GM23338 (cell line): ENCODE measurements around the gene RSPO3. TPM values are rescaled to one million over a fixed set of nuclear protein-coding genes. Genes with fewer than 3 reads are reported as not detected.

Experiments
- ATAC-seq: fragments of 200-7000 bp; cut with Tn5 transposase; 3 replicates; pipeline ENCODE4 v1.9.1; 2020
- DNase-seq: peaks from one replicate; pipeline ENCODE4 v3.0.0-alpha.2; 2015; ENCODE audit warnings: low spot score
- H2AFZ ChIP-seq: fragments of 200-600 bp; sonication (generic); 2 replicates; pipeline ENCODE4 v1.8.0; 2016; ENCODE audit warnings: antibody characterized with exemption, mild to moderate bottlenecking, moderate library complexity
- H3F3A ChIP-seq: fragments of 200-600 bp; sonication (generic); replicated peaks from 2 replicates; pipeline ENCODE4 v1.8.0; 2017; ENCODE audit warnings: antibody characterized with exemption, mixed run types, low read depth
- H3K27ac ChIP-seq: fragments of 200-600 bp; sonication (generic); 2 replicates; pipeline ENCODE4 v1.6.1; 2016; ENCODE audit warnings: low read depth
- H3K27me3 ChIP-seq: fragments of 200-600 bp; sonication (generic); 2 replicates; pipeline ENCODE4 v1.8.0; 2016; ENCODE audit warnings: mild to moderate bottlenecking, mixed run types, moderate library complexity; ENCODE audit not compliant: insufficient read depth
- H3K36me3 ChIP-seq: fragments of 200-600 bp; sonication (generic); 2 replicates; pipeline ENCODE4 v1.8.0; 2016; ENCODE audit warnings: mild to moderate bottlenecking; ENCODE audit not compliant: insufficient read depth
- H3K4me1 ChIP-seq: fragments of 200-600 bp; sonication (generic); 2 replicates; pipeline ENCODE4 v1.8.0; 2016; ENCODE audit warnings: mild to moderate bottlenecking, moderate library complexity; ENCODE audit not compliant: insufficient read depth
- H3K4me2 ChIP-seq: fragments of 200-600 bp; sonication (generic); 2 replicates; pipeline ENCODE4 v1.7.1; 2017; ENCODE audit warnings: mixed run types
- H3K4me3 ChIP-seq: fragments of 200-600 bp; sonication (generic); 2 replicates; pipeline ENCODE4 v1.6.1; 2016; ENCODE audit warnings: mixed run types
- H3K79me2 ChIP-seq: fragments of 200-600 bp; sonication (generic); replicated peaks from 2 replicates; pipeline ENCODE4 v1.8.0; 2017; ENCODE audit warnings: mild to moderate bottlenecking; ENCODE audit not compliant: insufficient read depth
- H3K9me2 ChIP-seq: fragments of 200-600 bp; sonication (generic); 2 replicates; pipeline ENCODE4 v1.8.0; 2017; ENCODE audit not compliant: insufficient read depth
- H4K20me1 ChIP-seq: fragments of 200-600 bp; sonication (generic); replicated peaks from 2 replicates; pipeline ENCODE4 v1.8.0; 2017; ENCODE audit warnings: mild to moderate bottlenecking; ENCODE audit not compliant: insufficient read depth
- H3K27ac Mint-ChIP-seq: 2 replicates; pipeline ENCODE4 v1.8.0; 2020; ENCODE audit warnings: inconsistent platforms, mild to moderate bottlenecking, moderate library complexity, mixed read lengths
- H3K27me3 Mint-ChIP-seq: 3 replicates; pipeline ENCODE4 v1.8.0; 2022; ENCODE audit warnings: low read depth, mild to moderate bottlenecking, moderate library complexity, mixed read lengths, inconsistent platforms; ENCODE audit not compliant: insufficient read depth, poor library complexity
- H3K36me3 Mint-ChIP-seq: 3 replicates; pipeline ENCODE4 v1.8.0; 2021; ENCODE audit warnings: low read depth, mild to moderate bottlenecking, inconsistent platforms, moderate library complexity, mixed read lengths
- H3K4me1 Mint-ChIP-seq: 3 replicates; pipeline ENCODE4 v1.8.0; 2020; ENCODE audit warnings: mild to moderate bottlenecking, inconsistent platforms, mixed read lengths
- H3K4me3 Mint-ChIP-seq: 3 replicates; pipeline ENCODE4 v1.8.0; 2021; ENCODE audit warnings: moderate library complexity, mild to moderate bottlenecking, inconsistent platforms, mixed read lengths
- H3K9me3 Mint-ChIP-seq: 3 replicates; pipeline ENCODE4 v1.8.0; 2020; ENCODE audit warnings: moderate library complexity, mild to moderate bottlenecking, inconsistent platforms, mixed read lengths
- CREB1 ChIP-seq: fragments of 250-450 bp; sonication (Bioruptor Pico); IDR thresholded peaks from 2 replicates; pipeline ENCODE4 v1.5.0; 2020; ENCODE audit warnings: low read depth, mild to moderate bottlenecking, moderate library complexity
- ETS1 ChIP-seq: IDR thresholded peaks from 2 replicates; pipeline ENCODE4 v1.6.1; 2016; ENCODE audit warnings: antibody characterized with exemption
- EZH2 ChIP-seq: fragments of 200-600 bp; sonication (generic); IDR thresholded peaks from one replicate; pipeline ENCODE4 v1.8.0; 2017; ENCODE audit warnings: antibody characterized with exemption, mild to moderate bottlenecking, low read depth; ENCODE audit not compliant: unreplicated experiment
- EZH2phosphoT487 ChIP-seq: fragments of 200-600 bp; sonication (generic); IDR thresholded peaks from one replicate; pipeline ENCODE4 v1.8.1; 2018; ENCODE audit warnings: antibody characterized with exemption; ENCODE audit not compliant: unreplicated experiment
- JUNB ChIP-seq: IDR thresholded peaks from one replicate; pipeline ENCODE4 v1.6.1; 2016; ENCODE audit warnings: antibody characterized with exemption; ENCODE audit not compliant: unreplicated experiment
- REST ChIP-seq: IDR thresholded peaks from one replicate; pipeline ENCODE4 v1.6.1; 2018; ENCODE audit warnings: antibody characterized with exemption; ENCODE audit not compliant: unreplicated experiment
- ZNF114 ChIP-seq: fragments of 250-450 bp; sonication (Bioruptor Pico); IDR thresholded peaks from 2 replicates; pipeline ENCODE4 v1.5.0; 2020; ENCODE audit warnings: mild to moderate bottlenecking, moderate library complexity
- polyA plus RNA-seq: library from polyadenylated mRNA; unstranded; fragments of >200 nt; fragmentation: Nextera tagmentation; extraction: Ambion mirVana; gene quantifications from 2 replicates; pipeline ENCODE4 v1.2.1, GENCODE V29; 2016
- total RNA-seq: library from RNA; depleted of rRNA; stranded (reverse); fragments of >200 nt; shearing (Covaris generic); gene quantifications from 2 replicates; pipeline ENCODE4 v1.2.3, GENCODE V29; 2014

Gene RSPO3
- total and polyA plus RNA-seq, 2 experiments from 2014 or later: not detected

- peaks cover 20% of the 10 kb centered on the region for H3K4me1 ChIP-seq
- no peaks in the 10 kb centered on the region for H3K9me2 ChIP-seq
- no peak overlapping the region for H3K4me3 ChIP-seq
- TF ChIP-seq JUNB (no peak), ETS1 (no peak), CREB1 (CRISPR knock-in tag) (no peak), EZH2phosphoT487 (no peak), REST (no peak)
- peaks cover 41% of the 10 kb centered on the region for H3K27me3 Mint-ChIP-seq
- no peaks in the 10 kb centered on the region for H4K20me1 ChIP-seq
- H3K9me3 Mint-ChIP-seq: no peaks in the 10 kb centered on the region
- H3K4me1 Mint-ChIP-seq: peaks cover 13% of the 10 kb centered on the region
- H3K27ac Mint-ChIP-seq: no peak overlapping the region
- H3K27ac ChIP-seq: no peak overlapping the region
- H3K27me3 ChIP-seq: peaks cover 53% of the 10 kb centered on the region
- no peak overlapping the region for H3K4me2 ChIP-seq
- H3K4me3 Mint-ChIP-seq: no peak overlapping the region
- H3K79me2 ChIP-seq: no peaks in the 10 kb centered on the region
- no peak for DNase-seq
- no peak for ATAC-seq
- H3K36me3 Mint-ChIP-seq: no peaks in the 10 kb centered on the region
- H3F3A ChIP-seq: no peaks in the 10 kb centered on the region
- no peak overlapping the region for H2AFZ ChIP-seq
- no peaks in the 10 kb centered on the region for H3K36me3 ChIP-seq
These were observed 2.7 kb upstream of the RSPO3 start for GRCh38 chr6:127115746-127116145.

GRCh38 chr6:127117979-127118297 lies 533 bp upstream of the RSPO3 start:
- peaks cover 16% of the 10 kb centered on the region for H3K4me1 Mint-ChIP-seq
- H3K36me3 Mint-ChIP-seq: no peaks in the 10 kb centered on the region
- H2AFZ ChIP-seq: peak overlapping the region; percentile 84
- no peaks in the 10 kb centered on the region for H3K79me2 ChIP-seq
- H3K27ac Mint-ChIP-seq: no peak overlapping the region
- DNase-seq (no peak), ATAC-seq (peak; percentile 15)
- peak overlapping the region; percentile 79 for H3K4me2 ChIP-seq
- peaks cover 50% of the 10 kb centered on the region for H3K27me3 Mint-ChIP-seq
- H4K20me1 ChIP-seq: no peaks in the 10 kb centered on the region
- H3K9me3 Mint-ChIP-seq: no peaks in the 10 kb centered on the region
- peaks cover 75% of the 10 kb centered on the region for H3K27me3 ChIP-seq
- H3K27ac ChIP-seq: no peak overlapping the region
- no peaks in the 10 kb centered on the region for H3K9me2 ChIP-seq
- H3K4me3 Mint-ChIP-seq: peak overlapping the region; percentile 84
- H3K4me3 ChIP-seq: peak overlapping the region; percentile 79
- TF ChIP-seq ZNF114 (CRISPR knock-in tag) (no peak), EZH2 (peak; percentile 3)
- H3K4me1 ChIP-seq: peaks cover 26% of the 10 kb centered on the region
- H3F3A ChIP-seq: no peaks in the 10 kb centered on the region
- H3K36me3 ChIP-seq: no peaks in the 10 kb centered on the region
